ENCODE results near the gene CBLN4. TPM values are rescaled to one million over a fixed set of nuclear protein-coding genes. Genes with fewer than 3 reads are reported as not detected.

CBLN4 gene
- total and polyA plus RNA-seq, 4 donors, result 0.13 to 0.54 TPM; not detected in 2

DNA sequence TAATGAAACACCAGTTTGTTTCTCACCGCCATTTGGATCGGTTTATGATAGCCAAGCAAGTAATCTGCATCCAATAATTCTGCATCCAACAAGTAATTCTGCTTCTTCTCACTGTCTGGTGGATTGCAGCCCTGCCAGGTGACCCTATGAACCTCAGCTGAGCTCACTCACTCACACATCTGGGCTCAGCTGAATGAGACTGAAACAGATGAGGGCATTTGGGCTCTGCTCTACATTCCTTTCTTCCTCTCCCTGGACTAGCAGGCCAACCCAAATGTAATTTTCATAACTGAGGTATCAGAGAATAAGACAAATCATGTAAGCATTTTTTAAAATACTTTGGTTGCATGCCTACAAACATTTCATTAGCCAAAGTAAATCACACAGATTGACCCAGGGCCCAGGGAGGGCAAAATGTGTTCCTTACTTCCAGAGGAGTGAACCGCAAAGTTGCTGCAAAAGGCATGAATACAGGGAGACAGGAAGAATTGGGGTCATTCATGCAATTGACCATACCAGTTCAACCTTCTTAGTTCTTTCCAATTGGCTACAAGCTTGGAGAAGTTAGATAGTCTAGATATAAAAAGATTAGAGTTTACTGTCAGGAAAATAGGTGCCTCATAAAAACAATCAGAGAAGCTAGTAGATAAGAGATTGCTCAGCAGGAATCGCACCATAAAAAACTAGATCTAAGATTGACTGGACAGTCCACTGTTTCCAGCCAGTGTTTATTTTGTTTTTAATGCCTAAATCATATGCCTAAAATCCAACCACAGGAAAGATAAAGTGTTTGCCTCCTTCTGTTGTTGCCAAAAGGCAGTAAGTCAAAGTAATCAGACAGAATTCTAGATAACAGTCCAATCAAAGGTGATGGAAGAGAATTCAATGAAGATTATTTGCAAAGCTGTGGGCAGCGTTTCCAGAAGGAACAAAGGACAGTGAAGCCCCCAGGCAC lies 43.7 kb downstream of the CBLN4 start:
- Histone ChIP-seq H3K4me1 (ENCODE audit: control insufficient read depth in 1 of 2, insufficient read depth in 2 of 2, low read length in 2 of 2) (no peaks in the 10 kb centered on the region), H3K27me3 (ENCODE audit: control insufficient read depth in 1 of 2, insufficient read depth in 2 of 2, low read length in 1 of 2) (no peaks in the 10 kb centered on the region), H3K36me3 (ENCODE audit: control insufficient read depth in 1 of 2, insufficient read depth in 2 of 2, low read length in 1 of 2) (no peaks in the 10 kb centered on the region), H3K9me3 (ENCODE audit: control insufficient read depth, low read length) (no peaks in the 10 kb centered on the region), H3K27ac (ENCODE audit: low read depth in 1 of 2, low read length in 2 of 2) (no peak overlapping the region), H3K4me3 (ENCODE audit: low read length in 2 of 2) (no peak overlapping the region)
- WGBS, 2 donors, result 11 to 13% methylated on average over 5 of the region's 5 CpGs
- DNase-seq (peak in 1 of 2 donors; percentile 56), ATAC-seq (ENCODE audit: low FRiP score) (no peak)
- intact Hi-C loops (cut with DNase I), result no loop called here

DNA sequence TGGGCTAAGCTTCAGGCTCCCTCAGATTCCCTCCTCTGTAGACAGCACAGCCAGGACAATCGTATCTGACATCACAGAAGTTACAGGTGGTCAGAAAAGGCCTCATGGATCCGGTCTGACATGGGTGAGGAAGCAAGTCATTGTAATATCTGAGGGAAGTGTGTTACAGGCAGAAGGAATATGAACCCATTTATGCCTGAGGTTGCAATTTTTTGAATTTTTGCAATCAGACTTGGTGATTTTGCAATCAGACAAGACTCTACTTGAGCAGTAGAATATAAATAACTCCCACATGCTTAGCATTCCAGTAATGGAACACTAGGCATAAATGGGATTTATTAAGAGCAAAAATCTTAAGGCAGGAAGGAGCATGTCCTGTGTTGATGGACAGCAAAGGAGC lies 52.1 kb downstream of the CBLN4 start:
- Histone ChIP-seq H3K4me3 (ENCODE audit: low read length in 2 of 2) (no peak overlapping the region), H3K4me1 (ENCODE audit: control insufficient read depth in 1 of 2, insufficient read depth in 2 of 2, low read length in 2 of 2) (peaks cover 0 to 2% of the 10 kb centered on the region in 2 donors), H3K36me3 (ENCODE audit: control insufficient read depth in 1 of 2, insufficient read depth in 2 of 2, low read length in 1 of 2) (no peaks in the 10 kb centered on the region), H3K9me3 (ENCODE audit: control insufficient read depth, low read length) (no peaks in the 10 kb centered on the region), H3K27ac (ENCODE audit: low read depth in 1 of 2, low read length in 2 of 2) (no peak overlapping the region), H3K27me3 (ENCODE audit: control insufficient read depth in 1 of 2, insufficient read depth in 2 of 2, low read length in 1 of 2) (no peaks in the 10 kb centered on the region)
- intact Hi-C loops (cut with DNase I), result no loop called here
- WGBS, 2 donors, result 45 to 59% methylated on average over 2 of the region's 2 CpGs
- ATAC-seq (ENCODE audit: low FRiP score) (no peak), DNase-seq (no peak)

DNA sequence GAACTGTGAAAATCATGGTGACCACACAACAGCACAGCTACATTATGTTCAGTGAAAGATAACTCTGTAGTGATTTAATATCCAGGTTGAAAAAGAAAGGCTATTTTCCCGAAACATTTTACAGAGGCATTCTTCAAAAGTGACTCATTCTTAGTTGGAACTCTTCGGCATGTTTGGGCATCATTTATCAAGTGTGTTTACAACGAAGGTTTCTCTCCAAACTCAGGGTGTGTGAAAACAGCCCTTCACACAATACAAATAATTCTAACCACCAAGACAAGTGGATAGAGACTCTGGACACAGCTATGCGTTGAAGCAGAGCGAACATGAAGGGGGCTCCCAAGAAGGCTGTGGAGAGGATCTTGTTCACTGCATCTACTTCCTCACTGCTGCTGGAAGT lies 57.6 kb downstream of the CBLN4 start:
- DNase-seq, result no peak
- no peak for ATAC-seq (ENCODE audit: low FRiP score)
- H3K4me1 ChIP-seq (ENCODE audit: control insufficient read depth in 1 of 2, insufficient read depth in 2 of 2, low read length in 2 of 2), result no peaks in the 10 kb centered on the region
- H3K27ac ChIP-seq (ENCODE audit: low read depth in 1 of 2, low read length in 2 of 2), result no peak overlapping the region
- H3K4me3 ChIP-seq (ENCODE audit: low read length in 2 of 2), result no peak overlapping the region
- H3K27me3 ChIP-seq (ENCODE audit: control insufficient read depth in 1 of 2, insufficient read depth in 2 of 2, low read length in 1 of 2), result no peaks in the 10 kb centered on the region
- H3K9me3 ChIP-seq (ENCODE audit: control insufficient read depth, low read length), result no peaks in the 10 kb centered on the region
- 44 to 50% methylated on average over 5 of the region's 5 CpGs for WGBS, 2 donors
- intact Hi-C loops (cut with DNase I), result no loop called here
- no peaks in the 10 kb centered on the region for H3K36me3 ChIP-seq (ENCODE audit: control insufficient read depth in 1 of 2, insufficient read depth in 2 of 2, low read length in 1 of 2)

Other genes with a start within 250 kb of the CBLN4 start
- gene MC3R, start 243.2 kb upstream of the CBLN4 start, total RNA-seq, result not detected
- gene MC3R, start 243.2 kb upstream of the CBLN4 start, polyA plus RNA-seq, result not detected

Data from aorta (tissue), 5 donors.